ENCODE data around the gene ADCY10. TPM values are rescaled to one million over a fixed set of nuclear protein-coding genes. Genes with fewer than 3 reads are reported as not detected.

The ADCY10 gene
- total RNA-seq, 1 experiment from 2014 or later, result 0.20 TPM

- Mint-ChIP-seq H3K4me3 (no peak overlapping the region), H3K4me1 (no peaks in the 10 kb centered on the region), H3K9me3 (peaks cover 0 to 5% of the 10 kb centered on the region in 2 experiments; a peak in 1 of 5 replicates), H3K27me3 (ENCODE audit: low read depth) (no peaks in the 10 kb centered on the region), H3K36me3 (ENCODE audit: insufficient read depth in 1 of 3, low read depth in 3 of 3) (no peaks in the 10 kb centered on the region), H3K27ac (no peak overlapping the region)
- H4K91ac ChIP-seq (ENCODE audit: insufficient read length, low read depth, low read length), result no peak overlapping the region
- H3K79me1 ChIP-seq (ENCODE audit: insufficient read depth, low read depth, low read length, poor library complexity, severe bottlenecking), result no peaks in the 10 kb centered on the region
- H2BK12ac ChIP-seq (ENCODE audit: insufficient read length, low read depth, low read length), result no peak overlapping the region
- no peak overlapping the region for H2AFZ ChIP-seq (ENCODE audit: low read length)
- no peak overlapping the region for H2BK15ac ChIP-seq (ENCODE audit: low read depth, low read length)
- H3K9me3 ChIP-seq (ENCODE audit: control insufficient read depth, low read depth, low read length), result no peaks in the 10 kb centered on the region
- H3K14ac ChIP-seq (ENCODE audit: insufficient read depth, low read length), result no peak overlapping the region
- H3K27me3 ChIP-seq (ENCODE audit: insufficient read depth, low read length), result no peaks in the 10 kb centered on the region
- H3K18ac ChIP-seq (ENCODE audit: insufficient read length, low read depth, low read length), result no peak overlapping the region
- H3K56ac ChIP-seq (ENCODE audit: insufficient read length, low read depth, low read length), result no peak overlapping the region
- H3K27ac ChIP-seq (ENCODE audit: insufficient read length, low read depth, low read length), result no peak overlapping the region
- H2BK20ac ChIP-seq (ENCODE audit: low read depth, low read length, poor library complexity, severe bottlenecking), result no peak overlapping the region
- TF ChIP-seq, protein P1, sequence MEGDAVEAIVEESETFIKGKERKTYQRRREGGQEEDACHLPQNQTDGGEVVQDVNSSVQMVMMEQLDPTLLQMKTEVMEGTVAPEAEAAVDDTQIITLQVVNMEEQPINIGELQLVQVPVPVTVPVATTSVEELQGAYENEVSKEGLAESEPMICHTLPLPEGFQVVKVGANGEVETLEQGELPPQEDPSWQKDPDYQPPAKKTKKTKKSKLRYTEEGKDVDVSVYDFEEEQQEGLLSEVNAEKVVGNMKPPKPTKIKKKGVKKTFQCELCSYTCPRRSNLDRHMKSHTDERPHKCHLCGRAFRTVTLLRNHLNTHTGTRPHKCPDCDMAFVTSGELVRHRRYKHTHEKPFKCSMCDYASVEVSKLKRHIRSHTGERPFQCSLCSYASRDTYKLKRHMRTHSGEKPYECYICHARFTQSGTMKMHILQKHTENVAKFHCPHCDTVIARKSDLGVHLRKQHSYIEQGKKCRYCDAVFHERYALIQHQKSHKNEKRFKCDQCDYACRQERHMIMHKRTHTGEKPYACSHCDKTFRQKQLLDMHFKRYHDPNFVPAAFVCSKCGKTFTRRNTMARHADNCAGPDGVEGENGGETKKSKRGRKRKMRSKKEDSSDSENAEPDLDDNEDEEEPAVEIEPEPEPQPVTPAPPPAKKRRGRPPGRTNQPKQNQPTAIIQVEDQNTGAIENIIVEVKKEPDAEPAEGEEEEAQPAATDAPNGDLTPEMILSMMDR (conservative IDR thresholded peaks at IDR 0.05), result no peak
- no peaks in the 10 kb centered on the region for H4K20me1 ChIP-seq (ENCODE audit: control insufficient read depth, insufficient read depth, insufficient read length)
- H2BK120ac ChIP-seq (ENCODE audit: low read depth, low read length, poor library complexity, severe bottlenecking), result no peak overlapping the region
- no peak overlapping the region for H2BK5ac ChIP-seq (ENCODE audit: insufficient read length, low read length)
- H2AK5ac ChIP-seq (ENCODE audit: insufficient read length, low read length), result no peak overlapping the region
- H4K8ac ChIP-seq (replicated peaks; ENCODE audit: insufficient read length, low read depth, low read length), result no peak overlapping the region
- H3K79me2 ChIP-seq (ENCODE audit: insufficient read depth, low read length), result no peaks in the 10 kb centered on the region
- no peak overlapping the region for H3K9ac ChIP-seq (ENCODE audit: extremely low read depth, insufficient read length, low read length)
- no peak overlapping the region for H3K23ac ChIP-seq (ENCODE audit: insufficient read length, low read depth, low read length)
- no peak overlapping the region for H3K4me2 ChIP-seq (ENCODE audit: insufficient read depth, insufficient read length, low read length)
- H3K4me1 ChIP-seq (ENCODE audit: insufficient read depth, low read length), result no peaks in the 10 kb centered on the region
- H4K5ac ChIP-seq (ENCODE audit: insufficient read length, low read depth, low read length), result no peak overlapping the region
- no peaks in the 10 kb centered on the region for H3K23me2 ChIP-seq (ENCODE audit: insufficient read length, low read depth, low read length, poor library complexity, severe bottlenecking)
- H3K4ac ChIP-seq (ENCODE audit: low read depth, low read length), result no peak overlapping the region
- DNase-seq, result no peak
- no peak overlapping the region for H3T11ph ChIP-seq (ENCODE audit: low read length)
Measured at GRCh38 chr1:167881069-167881468, 32.9 kb downstream of the ADCY10 start.

Measured in H9 (cell line).